HEK293 (cell line): ENCODE results near the gene ZNF860.

Experiments
- IKZF3 ChIP-seq: fragments of 450-650 bp; IDR thresholded peaks from 2 replicates; pipeline ENCODE4 v1.5.0; 2018; ENCODE audit warnings: missing biosample characterization, mild to moderate bottlenecking, missing genetic modification characterization, moderate library complexity
- REPIN1 ChIP-seq: fragments of 450-650 bp; formaldehyde crosslinking; IDR thresholded peaks from 2 replicates; pipeline ENCODE4 v1.5.1; 2017; ENCODE audit warnings: missing biosample characterization, missing genetic modification characterization, low read depth
- SCRT1 ChIP-seq: fragments of 450-650 bp; formaldehyde crosslinking; IDR thresholded peaks from 2 replicates; pipeline ENCODE4 v1.5.1; 2016; ENCODE audit warnings: missing biosample characterization, missing genetic modification characterization, borderline replicate concordance
- TRIM28 ChIP-seq: IDR thresholded peaks from 2 replicates; pipeline ENCODE4 v1.6.1; 2011; ENCODE audit warnings: low read length, control low read depth, borderline replicate concordance
- ZNF274 ChIP-seq, 2 experiments: fragments of 200-500 bp in 1 of 2; fragments of 450-650 bp in 1 of 2; sonication (Bioruptor generic) in 1 of 2; formaldehyde crosslinking in 1 of 2; IDR thresholded peaks; 2 replicates each; pipeline versions ENCODE4 v1.5.1 to v1.6.1; 2014 to 2016; ENCODE audit warnings: borderline replicate concordance in 1 of 2, inconsistent platforms in 1 of 2, low read length in 1 of 2, missing biosample characterization in 1 of 2, missing genetic modification characterization in 1 of 2
- ZNF302 ChIP-seq: fragments of 450-650 bp; formaldehyde crosslinking; IDR thresholded peaks from 2 replicates; pipeline ENCODE4 v1.5.1; 2016; ENCODE audit warnings: missing biosample characterization, missing genetic modification characterization, low read depth
- ZNF501 ChIP-seq: fragments of 450-650 bp; formaldehyde crosslinking; IDR thresholded peaks from 2 replicates; pipeline ENCODE4 v1.5.1; 2016; ENCODE audit warnings: missing biosample characterization, missing genetic modification characterization
- ZNF664 ChIP-seq: fragments of 450-650 bp; formaldehyde crosslinking; IDR thresholded peaks from 2 replicates; pipeline ENCODE4 v1.5.1; 2016; ENCODE audit warnings: missing biosample characterization, missing genetic modification characterization
- TF ChIP-seq, protein P1 (sequence below): fragments of 450-650 bp; formaldehyde crosslinking; IDR thresholded peaks from 2 replicates; pipeline ENCODE4 v1.5.1; 2016; ENCODE audit warnings: missing biosample characterization, missing genetic modification characterization
- TF ChIP-seq, protein P2 (sequence below): fragments of 450-650 bp; formaldehyde crosslinking; IDR thresholded peaks from 2 replicates; pipeline ENCODE4 v1.5.1; 2017; ENCODE audit warnings: missing biosample characterization, missing genetic modification characterization

DNA sequence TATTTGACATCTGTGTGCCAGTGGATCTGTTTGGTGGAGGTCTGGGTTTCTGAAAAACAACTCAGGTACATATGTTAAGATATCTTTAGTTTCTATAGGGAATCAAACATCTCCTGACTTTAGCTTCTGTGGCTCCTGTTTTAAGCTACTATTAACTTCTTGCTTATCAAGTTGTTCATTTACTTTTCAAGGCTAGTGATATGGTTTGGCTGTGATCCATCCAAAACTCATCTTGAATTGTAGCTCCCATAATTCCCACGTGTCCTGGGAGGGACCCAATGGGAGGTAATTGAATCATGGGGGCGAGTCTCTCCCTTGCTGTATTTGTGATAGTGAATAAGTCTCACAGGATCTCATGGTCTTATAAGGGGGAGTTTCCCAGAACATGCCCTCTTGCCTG, 41.4 kb downstream of the ZNF860 start:
- TF ChIP-seq, protein P1, sequence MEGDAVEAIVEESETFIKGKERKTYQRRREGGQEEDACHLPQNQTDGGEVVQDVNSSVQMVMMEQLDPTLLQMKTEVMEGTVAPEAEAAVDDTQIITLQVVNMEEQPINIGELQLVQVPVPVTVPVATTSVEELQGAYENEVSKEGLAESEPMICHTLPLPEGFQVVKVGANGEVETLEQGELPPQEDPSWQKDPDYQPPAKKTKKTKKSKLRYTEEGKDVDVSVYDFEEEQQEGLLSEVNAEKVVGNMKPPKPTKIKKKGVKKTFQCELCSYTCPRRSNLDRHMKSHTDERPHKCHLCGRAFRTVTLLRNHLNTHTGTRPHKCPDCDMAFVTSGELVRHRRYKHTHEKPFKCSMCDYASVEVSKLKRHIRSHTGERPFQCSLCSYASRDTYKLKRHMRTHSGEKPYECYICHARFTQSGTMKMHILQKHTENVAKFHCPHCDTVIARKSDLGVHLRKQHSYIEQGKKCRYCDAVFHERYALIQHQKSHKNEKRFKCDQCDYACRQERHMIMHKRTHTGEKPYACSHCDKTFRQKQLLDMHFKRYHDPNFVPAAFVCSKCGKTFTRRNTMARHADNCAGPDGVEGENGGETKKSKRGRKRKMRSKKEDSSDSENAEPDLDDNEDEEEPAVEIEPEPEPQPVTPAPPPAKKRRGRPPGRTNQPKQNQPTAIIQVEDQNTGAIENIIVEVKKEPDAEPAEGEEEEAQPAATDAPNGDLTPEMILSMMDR (tag by site-specific recombination), result no peak
- TF ChIP-seq IKZF3 (tag by site-specific recombination) (no peak), ZNF302 (tag by site-specific recombination) (no peak), ZNF274 (IDR thresholded peaks at IDR 0.05; ENCODE audit: low read length) (no peak), ZNF274 (tag by site-specific recombination; IDR thresholded peaks at IDR 0.05; ENCODE audit: borderline replicate concordance) (no peak), TRIM28 (no peak), ZNF664 (tag by site-specific recombination) (no peak), SCRT1 (tag by site-specific recombination) (no peak), REPIN1 (tag by site-specific recombination) (no peak), ZNF501 (no peak)
- TF ChIP-seq, protein P2, sequence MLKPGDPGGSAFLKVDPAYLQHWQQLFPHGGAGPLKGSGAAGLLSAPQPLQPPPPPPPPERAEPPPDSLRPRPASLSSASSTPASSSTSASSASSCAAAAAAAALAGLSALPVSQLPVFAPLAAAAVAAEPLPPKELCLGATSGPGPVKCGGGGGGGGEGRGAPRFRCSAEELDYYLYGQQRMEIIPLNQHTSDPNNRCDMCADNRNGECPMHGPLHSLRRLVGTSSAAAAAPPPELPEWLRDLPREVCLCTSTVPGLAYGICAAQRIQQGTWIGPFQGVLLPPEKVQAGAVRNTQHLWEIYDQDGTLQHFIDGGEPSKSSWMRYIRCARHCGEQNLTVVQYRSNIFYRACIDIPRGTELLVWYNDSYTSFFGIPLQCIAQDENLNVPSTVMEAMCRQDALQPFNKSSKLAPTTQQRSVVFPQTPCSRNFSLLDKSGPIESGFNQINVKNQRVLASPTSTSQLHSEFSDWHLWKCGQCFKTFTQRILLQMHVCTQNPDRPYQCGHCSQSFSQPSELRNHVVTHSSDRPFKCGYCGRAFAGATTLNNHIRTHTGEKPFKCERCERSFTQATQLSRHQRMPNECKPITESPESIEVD (tag by site-specific recombination), result no peak
